Testis (tissue), 3 donors: ENCODE data around the gene LMF2. TPM values are rescaled to one million over a fixed set of nuclear protein-coding genes. Genes with fewer than 3 reads are reported as not detected.

ENCODE experiments used
- DNase-seq: peaks from one replicate; pipeline ENCODE4 v3.0.0-alpha.2; 2019
- H3K27ac ChIP-seq, 2 donors: fragments of 200-600 bp; sonication (generic); one replicate each; pipeline ENCODE4 v1.5.1; 2019
- H3K27me3 ChIP-seq: fragments of 200-600 bp; sonication (generic); one replicate; pipeline ENCODE4 v1.5.1; 2019
- H3K36me3 ChIP-seq: fragments of 200-600 bp; sonication (generic); one replicate; pipeline ENCODE4 v1.5.1; 2017; ENCODE audit warnings: low read depth; ENCODE audit errors: missing control alignments
- H3K4me1 ChIP-seq: fragments of 200-600 bp; sonication (generic); one replicate; pipeline ENCODE4 v1.5.1; 2019
- H3K4me3 ChIP-seq, 2 donors: fragments of 200-600 bp; sonication (generic); one replicate each; pipeline ENCODE4 v1.5.1; 2017 to 2019
- H3K9me3 ChIP-seq: fragments of 200-600 bp; sonication (generic); one replicate; pipeline ENCODE4 v1.5.1; 2017
- CTCF ChIP-seq, 3 experiments: fragments of 450-650 bp in 2 of 3; fragments of 200-600 bp in 1 of 3; sonication (generic) in 1 of 3; IDR thresholded peaks; one replicate each; pipeline ENCODE4 v1.5.1; 2016 to 2019; ENCODE audit warnings: antibody characterized with exemption in 3 of 3, mild to moderate bottlenecking in 2 of 3, moderate library complexity in 1 of 3
- POLR2A ChIP-seq: fragments of 450-650 bp; IDR thresholded peaks from one replicate; pipeline ENCODE4 v1.6.1; 2017; ENCODE audit warnings: antibody characterized with exemption, mild to moderate bottlenecking, moderate library complexity
- WGBS, 2 donors: methylation state at CpG; one replicate each; pipeline ENCODE4 v1.1.5; 2018; 5-methylcytosine and 5-hydroxymethylcytosine counted together
- intact Hi-C: fragments of 100-400 bp; cut with DNase I; formaldehyde crosslinking; loops from one replicate; pipeline ENCODE4 v1.15.1; 2023; ENCODE audit warnings: low total_unique reads
- polyA plus RNA-seq: library from polyadenylated mRNA; stranded (reverse); fragments of 350-450 nt; fragmentation: Illumina TruSeq; extraction: RNeasy Lipid Tissue Mini Kit (QIAGEN cat#74804); gene quantifications from one replicate; pipeline ENCODE4 v1.2.3, GENCODE V29; 2014; ENCODE audit warnings: low read depth, low replicate concordance; ENCODE audit not compliant: insufficient read depth
- total RNA-seq, 2 donors: library from RNA; depleted of rRNA; stranded (reverse); fragments of >200 nt; gene quantifications; one replicate each; pipeline ENCODE4 v1.2.3, GENCODE V29; 2016

Gene LMF2
- total and polyA plus RNA-seq, 3 donors from 2014 or later, result 59.7 to 109 (median 95.4) TPM

- H3K4me3 ChIP-seq, result no peak overlapping the region
- TF ChIP-seq POLR2A (no peak), CTCF (IDR thresholded peaks at IDR 0.05) (no peak)
- no peaks in the 10 kb centered on the region for H3K9me3 ChIP-seq
- H3K36me3 ChIP-seq, result no peaks in the 10 kb centered on the region
- no peak for DNase-seq
- peaks cover 17% of the 10 kb centered on the region for H3K4me1 ChIP-seq
- H3K27me3 ChIP-seq, result no peaks in the 10 kb centered on the region
- intact Hi-C loops, result no loop called here
- WGBS, 2 donors, result 91 to 93% methylated on average over 12 to 16 of the region's 16 CpGs
- no peak overlapping the region for H3K27ac ChIP-seq
Measured at GRCh38 chr22:50523458-50523805, 15.9 kb upstream of the LMF2 start.

DNA sequence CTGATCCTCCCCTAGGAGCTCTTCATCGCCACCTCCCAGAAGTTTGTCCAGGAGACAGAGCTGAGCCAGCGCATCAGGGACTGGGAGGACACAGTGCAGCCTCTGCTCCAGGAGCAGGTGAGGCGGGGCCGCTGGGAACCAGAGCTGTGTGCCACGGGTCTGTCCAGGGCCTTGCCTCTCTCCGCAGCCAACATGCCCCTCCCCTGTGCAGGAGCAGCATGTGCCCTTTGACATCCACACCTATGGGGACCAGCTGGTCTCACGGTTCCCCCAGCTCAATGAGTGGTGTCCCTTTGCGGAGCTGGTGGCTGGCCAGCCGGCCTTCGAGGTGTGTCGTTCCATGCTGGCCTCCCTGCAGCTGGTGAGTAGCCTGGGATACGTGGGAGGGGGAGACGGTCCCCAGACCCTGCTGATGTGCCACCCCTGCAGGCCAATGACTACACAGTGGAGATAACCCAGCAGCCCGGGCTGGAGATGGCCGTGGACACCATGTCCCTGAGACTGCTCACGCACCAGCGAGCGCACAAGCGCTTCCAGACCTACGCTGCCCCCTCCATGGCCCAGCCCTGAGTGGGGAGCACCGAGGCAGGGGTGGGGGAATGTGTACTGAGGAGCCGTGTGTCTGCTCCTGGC lies 15.4 kb upstream of the LMF2 start:
- 80 to 83% methylated on average over 5 to 22 of the region's 22 CpGs for WGBS, 2 donors
- DNase-seq, result no peak
- intact Hi-C loops, result no loop called here
- no peaks in the 10 kb centered on the region for H3K36me3 ChIP-seq
- H3K4me3 ChIP-seq, result no peak overlapping the region
- H3K27me3 ChIP-seq, result no peaks in the 10 kb centered on the region
- no peaks in the 10 kb centered on the region for H3K9me3 ChIP-seq
- no peak overlapping the region for H3K27ac ChIP-seq
- no peak for TF ChIP-seq POLR2A
- no peak for TF ChIP-seq CTCF (IDR thresholded peaks at IDR 0.05)
- H3K4me1 ChIP-seq, result peaks cover 17% of the 10 kb centered on the region

DNA sequence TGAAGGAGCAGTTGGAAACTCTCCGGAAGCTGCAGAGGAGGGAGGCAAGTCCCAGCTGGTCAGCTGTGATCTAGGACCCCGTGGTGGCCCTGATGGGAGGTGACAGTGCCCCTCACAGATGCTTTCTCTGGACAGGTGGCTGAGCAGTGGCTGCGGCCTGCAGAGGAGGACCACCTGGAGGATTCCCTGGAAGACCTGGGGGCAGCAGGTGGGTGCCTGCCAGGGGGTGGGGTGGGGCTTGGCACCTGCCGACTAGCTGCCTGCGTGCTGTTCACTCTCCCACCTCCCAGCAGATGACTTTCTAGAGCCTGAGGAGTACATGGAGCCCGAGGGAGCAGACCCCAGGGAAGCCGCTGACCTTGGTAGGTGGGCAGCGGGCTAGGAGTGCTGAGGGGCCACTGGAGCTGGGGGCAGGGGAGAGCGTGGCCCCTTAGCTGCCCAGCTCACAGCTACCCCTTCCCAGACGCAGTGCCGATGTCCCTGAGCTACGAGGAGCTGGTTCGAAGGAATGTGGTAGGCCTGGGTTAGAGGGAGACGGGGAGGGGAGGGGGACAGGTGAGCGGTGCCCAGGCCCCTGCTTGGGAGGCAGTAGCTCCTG lies 14.8 kb upstream of the LMF2 start:
- no peak overlapping the region for H3K4me3 ChIP-seq
- no peak overlapping the region for H3K27ac ChIP-seq
- no peaks in the 10 kb centered on the region for H3K36me3 ChIP-seq
- TF ChIP-seq POLR2A (no peak), CTCF (IDR thresholded peaks at IDR 0.05) (no peak)
- intact Hi-C loops, result no loop called here
- no peaks in the 10 kb centered on the region for H3K9me3 ChIP-seq
- no peak for DNase-seq
- H3K27me3 ChIP-seq, result no peaks in the 10 kb centered on the region
- 87 to 89% methylated on average over 9 to 15 of the region's 15 CpGs for WGBS, 2 donors
- H3K4me1 ChIP-seq, result peaks cover 17% of the 10 kb centered on the region

- TF ChIP-seq CTCF (IDR thresholded peaks at IDR 0.05) (no peak), POLR2A (no peak)
- WGBS, 2 donors, result 93 to 94% methylated on average over 7 to 8 of the region's 10 CpGs
- intact Hi-C loops, result no loop called here
- no peak for DNase-seq
- Histone ChIP-seq H3K27ac (no peak overlapping the region), H3K9me3 (no peaks in the 10 kb centered on the region), H3K4me3 (no peak overlapping the region), H3K4me1 (peaks cover 14% of the 10 kb centered on the region), H3K27me3 (no peaks in the 10 kb centered on the region), H3K36me3 (no peaks in the 10 kb centered on the region)
Measured at GRCh38 chr22:50521710-50522109, 14.2 kb upstream of the LMF2 start.
